SK-N-SH (cell line): ENCODE results near the gene SRGAP2B. TPM values are rescaled to one million over a fixed set of nuclear protein-coding genes. Genes with fewer than 3 reads are reported as not detected.
"Not testable (repeated sequence)": the region's sequence is repeated elsewhere in the genome, so short reads cannot be mapped to it uniquely, and the experiment has no call there.

ENCODE experiments used
- CTCF ChIA-PET: fragments of 300-600, 350-600 bp; formaldehyde crosslinking; extraction: SDS; loops from one replicate; lab custom pipeline; 2021; lab: Yijun Ruan, JAX
- POLR2A ChIA-PET: fragments of 350-600 bp; sonication (Branson Sonifier 250); formaldehyde crosslinking; extraction: SDS; loops from one replicate; lab custom pipeline; 2020; ENCODE audit warnings: antibody characterized with exemption, inconsistent platforms; lab: Yijun Ruan, JAX
- DNase-seq: peaks from one replicate; pipeline ENCODE4 v3.0.0; 2012
- H2AFZ ChIP-seq: fragments of 200-600 bp; sonication (generic); 2 replicates; pipeline ENCODE4 v1.8.1; 2016; ENCODE audit warnings: antibody characterized with exemption, mild to moderate bottlenecking, low read depth
- H3F3A ChIP-seq: fragments of 200-600 bp; sonication (generic); replicated peaks from 2 replicates; pipeline ENCODE3; 2016; ENCODE audit warnings: antibody characterized with exemption, mild to moderate bottlenecking; ENCODE audit not compliant: insufficient read depth
- H3K27ac ChIP-seq, 2 experiments: fragments of 200-500 bp in 1 of 2; fragments of 200-600 bp in 1 of 2; sonication (Bioruptor generic) in 1 of 2; sonication (generic), shearing (Covaris generic) in 1 of 2; 2 replicates each; pipeline versions ENCODE4 v1.5.1 to v1.6.1; 2014 to 2016; ENCODE audit warnings: low read depth in 2 of 2, inconsistent platforms in 1 of 2, low read length in 1 of 2, mild to moderate bottlenecking in 1 of 2, mixed read lengths in 1 of 2
- H3K27me3 ChIP-seq: fragments of 200-600 bp; sonication (generic), shearing (Covaris generic); 2 replicates; pipeline ENCODE4 v1.6.1; 2016; ENCODE audit warnings: mixed run types; ENCODE audit not compliant: insufficient read depth
- H3K36me3 ChIP-seq, 2 experiments: fragments of 200-500 bp in 1 of 2; fragments of 200-600 bp in 1 of 2; sonication (Bioruptor generic) in 1 of 2; sonication (generic) in 1 of 2; replicated peaks in 1 of 2; 2 replicates each; pipeline versions ENCODE3 to v1.5.1; 2014 to 2016; ENCODE audit warnings: low read length in 1 of 2, mild to moderate bottlenecking in 1 of 2; ENCODE audit not compliant: insufficient read depth in 2 of 2, control insufficient read depth in 1 of 2
- H3K4me1 ChIP-seq, 2 experiments: fragments of 200-500 bp in 1 of 2; fragments of 200-600 bp in 1 of 2; sonication (Bioruptor generic) in 1 of 2; sonication (generic), shearing (Covaris generic) in 1 of 2; 2 replicates each; pipeline versions ENCODE4 v1.5.1 to v1.6.1; 2014 to 2016; ENCODE audit warnings: low read depth in 1 of 2, low read length in 1 of 2, mixed run types in 1 of 2; ENCODE audit not compliant: insufficient read depth in 2 of 2, control insufficient read depth in 1 of 2
- H3K4me2 ChIP-seq: fragments of 200-600 bp; sonication (generic), shearing (Covaris generic); 2 replicates; pipeline ENCODE4 v1.6.1; 2017; ENCODE audit warnings: mixed run types
- H3K4me3 ChIP-seq, 2 experiments: fragments of 200-500 bp in 1 of 2; fragments of 200-600 bp in 1 of 2; sonication (Bioruptor generic) in 1 of 2; sonication (generic), shearing (Covaris generic) in 1 of 2; 2 replicates each; pipeline versions ENCODE4 v1.5.1 to v1.8.1; 2014 to 2016; ENCODE audit warnings: low read depth in 2 of 2, inconsistent platforms in 1 of 2, low read length in 1 of 2, mild to moderate bottlenecking in 1 of 2, mixed read lengths in 1 of 2, moderate library complexity in 1 of 2
- H3K79me2 ChIP-seq: fragments of 200-600 bp; sonication (generic); 2 replicates; pipeline ENCODE4 v1.8.1; 2017; ENCODE audit warnings: mild to moderate bottlenecking; ENCODE audit not compliant: insufficient read depth
- H3K9ac ChIP-seq: fragments of 200-600 bp; sonication (generic); 2 replicates; pipeline ENCODE4 v1.6.1; 2017; ENCODE audit warnings: mixed run types
- H3K9me2 ChIP-seq: fragments of 200-600 bp; sonication (generic); 2 replicates; pipeline ENCODE4 v1.6.1; 2017; ENCODE audit warnings: mixed run types
- H3K9me3 ChIP-seq: fragments of 200-600 bp; sonication (generic); 2 replicates; pipeline ENCODE4 v1.6.1; 2017; ENCODE audit warnings: mixed run types, mild to moderate bottlenecking, moderate library complexity
- H4K20me1 ChIP-seq: fragments of 200-600 bp; sonication (generic); 2 replicates; pipeline ENCODE4 v1.6.1; 2017; ENCODE audit warnings: mild to moderate bottlenecking, mixed run types; ENCODE audit not compliant: insufficient read depth
- WGBS: methylation state at CpG from one replicate; pipeline ENCODE4 v1.1.6; 2017; ENCODE audit warnings: low lambda C conversion rate; 5-methylcytosine and 5-hydroxymethylcytosine counted together
- polyA plus RNA-seq, 3 experiments: library from polyadenylated mRNA; depleted of rRNA; stranded (reverse); fragments of >200 nt; gene quantifications; 2 replicates each; pipeline ENCODE4 v1.2.3, GENCODE V29; 2012

SRGAP2B gene
- polyA plus RNA-seq, 1 of the 3 experiments (the other 2 are of a cell fraction), result 12.3 TPM

DNA sequence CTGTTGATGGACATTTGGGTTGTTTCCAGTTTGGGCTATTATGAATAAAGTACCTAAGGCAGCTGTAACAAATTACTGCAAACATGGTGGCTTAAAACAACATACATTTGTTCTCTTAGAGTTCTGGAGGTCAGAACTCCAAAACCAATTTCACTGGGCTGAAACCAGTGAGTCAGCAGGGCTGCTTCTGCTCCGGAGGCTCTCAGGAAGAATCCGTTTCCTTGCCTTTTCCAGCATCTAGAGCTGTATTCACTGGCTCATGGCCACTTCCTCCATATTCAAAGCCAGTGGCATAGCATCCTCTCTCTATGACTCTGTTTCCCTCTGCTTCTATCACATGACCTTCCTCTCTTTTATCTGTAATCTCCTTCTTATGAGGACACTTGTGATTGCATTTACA lies 146.7 kb downstream of the SRGAP2B start:
- H3F3A ChIP-seq, H3K4me1 ChIP-seq, H3K27me3 ChIP-seq, H3K9me3 ChIP-seq, POLR2A ChIA-PET, H3K4me2 ChIP-seq, CTCF ChIA-PET, H3K27ac ChIP-seq, H3K9me2 ChIP-seq, H2AFZ ChIP-seq, H3K36me3 ChIP-seq, H3K9ac ChIP-seq, H3K79me2 ChIP-seq, DNase-seq, H4K20me1 ChIP-seq, H3K4me3 ChIP-seq: not testable (repeated sequence)
- WGBS, result no CpG with 5 or more reads among the region's 2 CpGs

DNA sequence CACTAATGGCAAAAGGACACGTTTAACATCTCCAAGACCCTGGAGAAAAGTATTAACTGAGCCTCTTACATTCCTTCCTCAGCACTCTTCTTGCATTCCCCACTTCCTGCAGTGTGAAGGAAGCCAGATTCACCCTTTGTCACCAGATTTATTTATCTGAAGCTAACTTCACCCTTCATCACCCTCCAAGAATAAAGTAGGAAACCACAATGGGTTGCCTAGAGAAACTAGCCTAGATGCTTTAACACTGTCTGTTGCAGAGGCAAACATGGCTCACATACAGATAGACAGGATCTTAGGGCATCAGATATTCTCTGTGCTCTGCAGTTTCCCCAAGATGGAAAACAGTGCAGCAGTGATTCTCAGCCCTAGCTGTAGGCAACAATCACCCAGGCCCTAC lies 147.6 kb downstream of the SRGAP2B start:
- H3K36me3 ChIP-seq, H3K4me1 ChIP-seq, H3K27me3 ChIP-seq, POLR2A ChIA-PET, H3F3A ChIP-seq, H3K4me2 ChIP-seq, CTCF ChIA-PET, H3K9me2 ChIP-seq, H3K27ac ChIP-seq, H4K20me1 ChIP-seq, H3K9ac ChIP-seq, H2AFZ ChIP-seq, DNase-seq, H3K4me3 ChIP-seq, H3K79me2 ChIP-seq, H3K9me3 ChIP-seq: not testable (repeated sequence)
- 80% methylated on average over 1 of the region's 1 CpG for WGBS

- H3K27me3 ChIP-seq, H3F3A ChIP-seq, H3K4me1 ChIP-seq, H3K4me3 ChIP-seq, H3K27ac ChIP-seq, H3K9me2 ChIP-seq, POLR2A ChIA-PET, H3K79me2 ChIP-seq, H3K4me2 ChIP-seq, H3K36me3 ChIP-seq, DNase-seq, CTCF ChIA-PET, H4K20me1 ChIP-seq, H2AFZ ChIP-seq, H3K9me3 ChIP-seq, H3K9ac ChIP-seq: not testable (repeated sequence)
- no CpG with 5 or more reads among the region's 8 CpGs for WGBS
Observed at GRCh38 chr1:144946525-144947480, 148.3 kb downstream of the SRGAP2B start.

- H3K9me2 ChIP-seq, H3K27me3 ChIP-seq, H3K4me2 ChIP-seq, POLR2A ChIA-PET, H3K79me2 ChIP-seq, CTCF ChIA-PET, H3K27ac ChIP-seq, H4K20me1 ChIP-seq, H3K4me3 ChIP-seq, H3F3A ChIP-seq, H3K9me3 ChIP-seq, H3K9ac ChIP-seq, DNase-seq, H2AFZ ChIP-seq, H3K36me3 ChIP-seq, H3K4me1 ChIP-seq: not testable (repeated sequence)
- no CpG with 5 or more reads among the region's 1 CpG for WGBS
Observed at GRCh38 chr1:144941710-144942109, 153.4 kb downstream of the SRGAP2B start.

DNA sequence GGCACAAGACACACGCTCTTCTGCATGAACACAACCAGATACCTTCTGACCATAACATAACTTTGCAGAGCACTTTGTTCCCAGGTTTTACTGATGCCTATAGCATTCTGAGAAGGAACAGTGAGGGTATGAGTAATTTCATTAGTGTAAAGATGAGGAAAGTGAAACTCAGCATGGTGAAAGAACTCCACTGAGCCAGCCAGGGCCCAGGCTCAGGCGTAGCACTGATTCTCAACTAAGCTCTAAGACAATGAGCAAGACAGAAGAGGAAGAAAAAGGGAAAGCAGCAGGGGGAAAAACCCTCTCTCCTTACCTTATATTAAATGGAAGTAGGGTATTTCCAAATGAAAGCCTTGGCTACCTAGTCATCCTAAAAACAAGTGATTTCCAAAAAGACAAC lies 155.1 kb downstream of the SRGAP2B start:
- H3K9me2 ChIP-seq, H3K4me3 ChIP-seq, H4K20me1 ChIP-seq, POLR2A ChIA-PET, H3K79me2 ChIP-seq, H3F3A ChIP-seq, H3K4me2 ChIP-seq, H3K27me3 ChIP-seq, H3K36me3 ChIP-seq, H3K9ac ChIP-seq, CTCF ChIA-PET, H2AFZ ChIP-seq, H3K9me3 ChIP-seq, H3K4me1 ChIP-seq, DNase-seq, H3K27ac ChIP-seq: not testable (repeated sequence)
- WGBS, result no CpG with 5 or more reads among the region's 2 CpGs

DNA sequence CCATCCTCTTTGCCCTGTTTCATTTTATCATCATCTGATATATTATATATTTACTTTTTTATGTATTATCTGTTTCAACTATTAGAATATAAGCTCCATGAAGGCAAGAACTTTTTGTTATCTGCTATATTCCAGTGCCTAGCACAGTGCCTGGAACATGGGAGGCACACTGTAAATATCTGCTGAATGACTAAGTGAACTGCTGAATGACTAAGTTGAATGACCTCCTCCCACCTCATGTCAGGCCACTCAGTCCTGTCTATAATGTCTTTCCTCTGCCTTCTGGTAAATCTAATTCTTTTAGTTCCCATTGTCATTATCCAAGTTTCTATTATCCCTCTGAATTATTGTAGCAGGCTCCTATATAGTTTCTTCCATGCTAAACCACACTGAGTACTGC lies 156.5 kb downstream of the SRGAP2B start:
- H3K79me2 ChIP-seq, CTCF ChIA-PET, H3K9me3 ChIP-seq, H3K4me1 ChIP-seq, H4K20me1 ChIP-seq, H3K27me3 ChIP-seq, H3K9ac ChIP-seq, H3K36me3 ChIP-seq, H3K9me2 ChIP-seq, DNase-seq, H3K4me2 ChIP-seq, H3K27ac ChIP-seq, H2AFZ ChIP-seq, H3F3A ChIP-seq, POLR2A ChIA-PET, H3K4me3 ChIP-seq: not testable (repeated sequence)
